ENCODE measurements around the gene KIF14. TPM values are rescaled to one million over a fixed set of nuclear protein-coding genes. Genes with fewer than 3 reads are reported as not detected.
"Not testable (repeated sequence)": the region's sequence is repeated elsewhere in the genome, so short reads cannot be mapped to it uniquely, and the experiment has no call there.

The KIF14 gene
- polyA plus RNA-seq, 3 donors = 6.5 to 7.8 (median 7.2) TPM

GRCh38 chr1:200634261-200635122 lies 13.9 kb upstream of the KIF14 start:
- no peak for DNase-seq (ENCODE audit: low read depth in 3 of 3, low spot score in 2 of 3)

- no peak for DNase-seq (ENCODE audit: low read depth in 3 of 3, low spot score in 2 of 3)
These were observed 10.8 kb upstream of the KIF14 start for GRCh38 chr1:200631375-200631774.

- DNase-seq (ENCODE audit: low read depth in 3 of 3, low spot score in 2 of 3) = not testable (repeated sequence)
These were observed 10.0 kb upstream of the KIF14 start for GRCh38 chr1:200630515-200630899.

- DNase-seq (ENCODE audit: low read depth in 3 of 3, low spot score in 2 of 3) = no peak
These were observed 9.4 kb upstream of the KIF14 start for GRCh38 chr1:200629876-200630514.

GRCh38 chr1:200628223-200628881 lies 7.8 kb upstream of the KIF14 start:
- DNase-seq (ENCODE audit: low read depth in 3 of 3, low spot score in 2 of 3) = no peak

- DNase-seq (ENCODE audit: low read depth in 3 of 3, low spot score in 2 of 3) = no peak
These were observed 7.1 kb upstream of the KIF14 start for GRCh38 chr1:200627575-200628222.

GRCh38 chr1:200626853-200627534 lies 6.4 kb upstream of the KIF14 start:
- DNase-seq (ENCODE audit: low read depth in 3 of 3, low spot score in 2 of 3) = no peak

- no peak for DNase-seq (ENCODE audit: low read depth in 3 of 3, low spot score in 2 of 3)
These were observed 4.9 kb upstream of the KIF14 start for GRCh38 chr1:200625381-200625824.

GRCh38 chr1:200624679-200625335 lies 4.3 kb upstream of the KIF14 start:
- no peak for DNase-seq (ENCODE audit: low read depth in 3 of 3, low spot score in 2 of 3)

GRCh38 chr1:200619894-200620272 lies 668 bp downstream of the KIF14 start:
- peak in 2 of 3 donors; percentile 1 for DNase-seq (ENCODE audit: low read depth in 3 of 3, low spot score in 2 of 3)

GRCh38 chr1:200610846-200611245 lies 9.7 kb downstream of the KIF14 start:
- DNase-seq (ENCODE audit: low read depth in 3 of 3, low spot score in 2 of 3) = no peak

- no peak for DNase-seq (ENCODE audit: low read depth in 3 of 3, low spot score in 2 of 3)
These were observed 17.9 kb downstream of the KIF14 start for GRCh38 chr1:200602632-200603031.

GRCh38 chr1:200590001-200590400 lies 30.6 kb downstream of the KIF14 start:
- DNase-seq (ENCODE audit: low read depth in 3 of 3, low spot score in 2 of 3) = no peak

- no peak for DNase-seq (ENCODE audit: low read depth in 3 of 3, low spot score in 2 of 3)
These were observed 31.9 kb downstream of the KIF14 start for GRCh38 chr1:200588698-200589097.

GRCh38 chr1:200564319-200564718 lies 56.2 kb downstream of the KIF14 start:
- DNase-seq (ENCODE audit: low read depth in 3 of 3, low spot score in 2 of 3) = no peak

- no peak for DNase-seq (ENCODE audit: low read depth in 3 of 3, low spot score in 2 of 3)
These were observed 58.7 kb downstream of the KIF14 start for GRCh38 chr1:200561856-200562214.

- no peak for DNase-seq (ENCODE audit: low read depth in 3 of 3, low spot score in 2 of 3)
These were observed 61.6 kb downstream of the KIF14 start for GRCh38 chr1:200558866-200559459.

GRCh38 chr1:200556002-200556401 lies 64.5 kb downstream of the KIF14 start:
- DNase-seq (ENCODE audit: low read depth in 3 of 3, low spot score in 2 of 3) = no peak

- not testable (repeated sequence) for DNase-seq (ENCODE audit: low read depth in 3 of 3, low spot score in 2 of 3)
These were observed 67.8 kb downstream of the KIF14 start for GRCh38 chr1:200552737-200553136.

GRCh38 chr1:200550367-200550766 lies 70.2 kb downstream of the KIF14 start:
- no peak for DNase-seq (ENCODE audit: low read depth in 3 of 3, low spot score in 2 of 3)

All from right renal cortex interstitium (tissue), 3 donors.